AG04450 (cell line): ENCODE data around the gene ACP7. TPM values are rescaled to one million over a fixed set of nuclear protein-coding genes. Genes with fewer than 3 reads are reported as not detected.

ENCODE experiments used
- CTCF ChIA-PET: fragments of 300-600, 350-600 bp; formaldehyde crosslinking; extraction: SDS; loops from one replicate; lab custom pipeline; 2022; ENCODE audit warnings: antibody characterized with exemption, inconsistent platforms; lab: Charles Lee
- POLR2A ChIA-PET: fragments of 350-600 bp; formaldehyde crosslinking; extraction: SDS; loops from one replicate; lab custom pipeline; 2021; ENCODE audit warnings: antibody characterized with exemption, inconsistent platforms; lab: Yijun Ruan, JAX
- DNase-seq: peaks from one replicate; pipeline ENCODE4 v3.0.0-alpha.2; 2011; ENCODE audit warnings: low read depth, low spot score
- H3K27ac ChIP-seq: one replicate; pipeline ENCODE4 v1.5.1; 2012; ENCODE audit warnings: low read depth, low read length, control low read depth
- H3K27me3 ChIP-seq: one replicate; pipeline ENCODE4 v1.6.0; 2012; ENCODE audit warnings: low read length; ENCODE audit not compliant: control insufficient read depth, insufficient read depth
- H3K4me3 ChIP-seq: 2 replicates; pipeline ENCODE4 v1.5.1; 2011; ENCODE audit warnings: mild to moderate bottlenecking, low read depth, low read length, control low read depth
- H3K9me3 ChIP-seq: 2 replicates; pipeline ENCODE4 v1.5.1; 2012; ENCODE audit warnings: low read length; ENCODE audit not compliant: control insufficient read depth, insufficient read depth
- CTCF ChIP-seq: IDR thresholded peaks from 2 replicates; pipeline ENCODE4 v1.5.1; 2011; ENCODE audit warnings: low read depth, low read length, control low read depth, inconsistent platforms
- polyA plus RNA-seq: library from polyadenylated mRNA; depleted of rRNA; stranded (reverse); fragments of >200 nt; gene quantifications from 2 replicates; pipeline ENCODE4 v1.2.3, GENCODE V29; 2011

Gene ACP7
- polyA plus RNA-seq, 1 experiment = not detected

DNA sequence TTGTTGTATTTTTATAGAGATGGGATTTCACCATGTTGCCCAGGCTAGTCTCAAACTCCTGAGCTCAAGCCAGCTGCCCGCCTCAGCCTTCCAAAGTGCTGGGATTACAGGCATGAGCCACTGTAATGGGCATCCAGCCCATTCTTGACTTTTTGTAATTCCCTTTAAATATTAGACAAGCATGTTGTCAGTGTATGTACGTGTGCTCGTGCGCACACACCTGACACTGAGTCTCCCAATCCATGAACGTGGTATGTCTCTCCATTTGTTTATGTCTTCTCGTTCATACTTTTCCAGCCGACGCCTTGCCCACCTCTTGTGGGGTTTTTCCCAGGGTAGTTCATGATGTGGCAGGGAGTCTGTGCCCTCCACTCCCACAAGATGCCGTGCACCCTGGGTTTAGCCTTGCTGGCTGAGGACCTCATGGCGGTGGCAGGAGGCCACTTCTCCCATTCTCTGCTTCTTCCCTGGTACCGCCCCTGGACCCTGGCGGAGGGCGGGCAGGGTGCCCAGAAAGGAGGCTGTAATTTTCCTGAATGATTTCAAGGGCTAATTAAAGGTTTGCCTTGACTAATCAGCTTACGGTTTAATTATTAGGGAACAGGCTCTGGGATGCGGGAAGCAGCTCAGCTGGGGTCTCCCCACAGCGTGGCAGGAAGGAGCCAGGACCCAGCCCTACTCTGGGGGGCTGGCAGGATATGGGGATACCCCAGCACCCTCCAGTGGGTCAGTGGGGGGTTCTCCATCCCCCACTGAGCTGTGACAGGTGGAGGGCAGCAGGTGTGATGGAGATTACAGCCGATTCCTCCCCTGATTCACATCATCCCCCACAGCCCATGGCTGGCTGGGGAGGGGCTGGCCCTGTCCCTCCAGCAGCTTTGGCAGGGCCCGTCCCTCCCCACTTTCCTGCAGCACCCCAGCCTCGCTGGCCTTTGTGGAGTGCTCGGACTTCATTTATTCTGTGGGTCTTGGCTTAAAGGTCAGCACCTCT lies 54.3 kb downstream of the ACP7 start:
- no peak for TF ChIP-seq CTCF
- no peak overlapping the region for H3K4me3 ChIP-seq
- no peak for DNase-seq
- ChIA-PET CTCF (no interaction called here), POLR2A (no interaction called here)
- no peaks in the 10 kb centered on the region for H3K27me3 ChIP-seq
- no peaks in the 10 kb centered on the region; the same call in 1 of the 2 replicates for H3K9me3 ChIP-seq
- no peak overlapping the region for H3K27ac ChIP-seq

- no peak for DNase-seq
- TF ChIP-seq CTCF = no peak
- ChIA-PET POLR2A (no interaction called here), CTCF (interaction anchor here (1.0 kb wide), 1 partner anchor 203 kb away, joined by 3 read pairs; the partner anchor contains the start of gene SAMD4B)
- no peak overlapping the region for H3K4me3 ChIP-seq
- H3K27me3 ChIP-seq = no peaks in the 10 kb centered on the region
- H3K27ac ChIP-seq = no peak overlapping the region
- no peaks in the 10 kb centered on the region; the same call in 1 of the 2 replicates for H3K9me3 ChIP-seq
These were observed 55.2 kb downstream of the ACP7 start for GRCh38 chr19:39139305-39139874.

GRCh38 chr19:39139971-39140453 lies 55.8 kb downstream of the ACP7 start:
- CTCF ChIA-PET = interaction anchor here (1.0 kb wide), 1 partner anchor 202 kb away, joined by 3 read pairs; the partner anchor contains the start of gene SAMD4B
- Histone ChIP-seq H3K27me3 (no peaks in the 10 kb centered on the region), H3K9me3 (no peaks in the 10 kb centered on the region; the same call in 1 of the 2 replicates), H3K4me3 (no peak overlapping the region), H3K27ac (no peak overlapping the region)
- no peak for DNase-seq
- no peak for TF ChIP-seq CTCF
- POLR2A ChIA-PET = interaction anchor here (0.7 kb wide), 1 partner anchor 14 kb away, joined by 4 read pairs; no protein-coding TSS in a partner anchor

DNA sequence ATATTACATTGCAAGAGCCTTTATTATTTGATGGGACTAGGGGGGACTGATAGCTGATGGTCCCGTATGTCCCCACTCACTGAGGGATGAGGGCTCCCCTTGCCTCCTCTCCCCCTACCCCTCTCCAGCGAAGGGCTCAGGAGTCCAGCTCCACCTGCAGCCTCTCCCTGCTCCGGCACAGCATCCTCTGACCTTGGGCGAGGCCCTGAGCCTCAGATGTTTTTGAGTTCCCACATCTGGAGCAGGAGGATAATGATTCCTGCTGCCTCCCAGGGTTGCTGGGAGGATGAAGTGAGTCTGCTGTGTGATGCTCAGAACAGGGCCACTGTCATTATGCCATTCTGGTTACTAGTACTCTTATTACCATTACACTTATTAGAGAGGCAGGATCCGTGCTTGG lies 56.4 kb downstream of the ACP7 start:
- POLR2A ChIA-PET = interaction anchor here (0.7 kb wide), 1 partner anchor 13 kb away, joined by 4 read pairs; no protein-coding TSS in a partner anchor
- H3K27ac ChIP-seq = no peak overlapping the region

More for the DNA sequence above, 56.4 kb downstream of the ACP7 start:
- CTCF ChIA-PET = interaction anchor here (1.0 kb wide), 1 partner anchor 202 kb away, joined by 3 read pairs; the partner anchor contains the start of gene SAMD4B
- DNase-seq = no peak
- Histone ChIP-seq H3K9me3 (no peaks in the 10 kb centered on the region; the same call in 1 of the 2 replicates), H3K27me3 (no peaks in the 10 kb centered on the region), H3K4me3 (no peak overlapping the region)
- no peak for TF ChIP-seq CTCF
